ENCODE measurements around the gene LAMA2.

- TF ChIP-seq CTCF (IDR thresholded peaks at IDR 0.05; ENCODE audit: low read depth, low read length) = no peak
- TF ChIP-seq EZH2phosphoT487 (IDR thresholded peaks at IDR 0.05; ENCODE audit: low read depth) = no peak
Measured at GRCh38 chr6:129321303-129321702, 438.4 kb downstream of the LAMA2 start.
